ENCODE results near the gene DCLK2. TPM values are rescaled to one million over a fixed set of nuclear protein-coding genes. Genes with fewer than 3 reads are reported as not detected.

DCLK2 gene
- total and polyA plus RNA-seq, 2 of the 4 experiments (the other 2 are of a cell fraction): 11.3 to 15.5 TPM

GRCh38 chr4:150253416-150253815, 175.2 kb downstream of the DCLK2 start:
- Histone ChIP-seq H4K91ac (ENCODE audit: insufficient read depth, low read depth, low read length) (no peak overlapping the region), H4K8ac (ENCODE audit: low read depth in 2 of 2, low read length in 2 of 2) (no peak overlapping the region), H2BK15ac (ENCODE audit: low read depth, low read length) (no peak overlapping the region), H3K27me3 (ENCODE audit: control insufficient read depth, insufficient read depth, low read length) (no peaks in the 10 kb centered on the region), H3K27ac (ENCODE audit: insufficient read depth, low read length) (no peak overlapping the region), H3K4me1 (ENCODE audit: control insufficient read depth, insufficient read depth, low read length) (peaks cover 3% of the 10 kb centered on the region; the same call in 1 of the 2 replicates), H3K9me3 (ENCODE audit: control insufficient read depth, insufficient read depth, low read length) (no peaks in the 10 kb centered on the region), H3K79me1 (ENCODE audit: low read depth in 1 of 2, low read length in 2 of 2) (no peaks in the 10 kb centered on the region), H2BK5ac (ENCODE audit: low read depth, low read length, poor library complexity, severe bottlenecking) (no peak overlapping the region), H3K4me2 (ENCODE audit: low read depth, low read length) (no peak overlapping the region), H4K20me1 (ENCODE audit: insufficient read depth, low read length) (no peaks in the 10 kb centered on the region), H3K56ac (ENCODE audit: extremely low read depth, insufficient read depth, low read length) (no peak overlapping the region), H2BK120ac (ENCODE audit: low read depth, low read length) (no peak overlapping the region), H3K4ac (ENCODE audit: low read depth, low read length) (no peak overlapping the region), H3K18ac (ENCODE audit: low read depth, low read length) (no peak overlapping the region), H2AK9ac (replicated peaks; ENCODE audit: low read depth, low read length, poor library complexity) (no peak overlapping the region), H2AFZ (replicated peaks; ENCODE audit: low read length, poor library complexity) (no peak overlapping the region), H4K5ac (ENCODE audit: low read depth, low read length) (no peak overlapping the region), H2AK5ac (ENCODE audit: low read depth, low read length) (no peak overlapping the region), H3K36me3 (ENCODE audit: control insufficient read depth, insufficient read depth, low read length) (peaks cover 26% of the 10 kb centered on the region), H3K9me1 (ENCODE audit: insufficient read depth, low read length) (no peaks in the 10 kb centered on the region; the same call in 1 of the 2 replicates), H3K4me3 (ENCODE audit: insufficient read depth, low read depth, low read length) (no peak overlapping the region), H3K14ac (replicated peaks; ENCODE audit: low read depth, low read length) (no peak overlapping the region), H3K23ac (ENCODE audit: low read depth, low read length) (no peak overlapping the region), H3K9ac (ENCODE audit: low read depth, low read length) (no peak overlapping the region), H2BK20ac (ENCODE audit: low read depth, low read length) (no peak overlapping the region; the same call in 1 of the 2 replicates)
- dilution Hi-C loops (cut with HindIII; ENCODE audit: low sequenced_read_pairs, unreplicated experiment): no loop called here
- TF ChIP-seq USF2 (IDR thresholded peaks at IDR 0.05; ENCODE audit: low read depth, low read length) (no peak), MAZ (IDR thresholded peaks at IDR 0.05; ENCODE audit: borderline replicate concordance, low read depth, low read length) (no peak), ELK1 (IDR thresholded peaks at IDR 0.05; ENCODE audit: borderline replicate concordance, low read depth, low read length) (no peak), MAFK (IDR thresholded peaks at IDR 0.05; ENCODE audit: low read depth, low read length) (no peak), NFE2L2 (IDR thresholded peaks at IDR 0.05; ENCODE audit: low read depth, low read length) (no peak), CTCF (conservative IDR thresholded peaks at IDR 0.05; ENCODE audit: low read depth, low read length) (no peak), FOS (IDR thresholded peaks at IDR 0.05; ENCODE audit: low read depth, low read length) (no peak), BHLHE40 (IDR thresholded peaks at IDR 0.05; ENCODE audit: low read depth, low read length) (no peak), SMC3 (IDR thresholded peaks at IDR 0.05; ENCODE audit: low read depth, low read length) (no peak), POLR2A (IDR thresholded peaks at IDR 0.05; ENCODE audit: low read depth, low read length) (no peak), RAD21 (IDR thresholded peaks at IDR 0.05; ENCODE audit: low read length) (no peak), CEBPB (IDR thresholded peaks at IDR 0.05; ENCODE audit: low read depth, low read length) (no peak), CHD1 (IDR thresholded peaks at IDR 0.05; ENCODE audit: low read depth, low read length) (no peak), MXI1 (IDR thresholded peaks at IDR 0.05; ENCODE audit: borderline replicate concordance, low read depth, low read length) (no peak), RCOR1 (IDR thresholded peaks at IDR 0.05; ENCODE audit: insufficient replicate concordance, low read length) (no peak), RFX5 (IDR thresholded peaks at IDR 0.05; ENCODE audit: low read depth, low read length) (no peak)
- ChIA-PET CTCF (no interaction called here), POLR2A (ENCODE audit: unreplicated experiment) (no interaction called here)
- WGBS, 2 experiments (ENCODE audit: extremely low coverage in 2 of 2, insufficient read length in 1 of 2): 100% methylated on average over 7 of the region's 11 CpGs; no CpG with 5 or more reads in 1 of the 2 experiments
- no TSS peak for BruUV-seq (replicated peaks)
- DNase-seq (no peak), ATAC-seq (ENCODE audit: low read depth) (no peak)
- in situ Hi-C loops (cut with MboI; ENCODE audit: low sequenced_read_pairs): no loop called here
- intact Hi-C loops (cut with micrococcal nuclease): no loop called here

Data from IMR-90 (cell line).